ENCODE measurements around the gene MAP1LC3B2. TPM values are rescaled to one million over a fixed set of nuclear protein-coding genes. Genes with fewer than 3 reads are reported as not detected.
A peak's percentile ranks its signal among the peaks of the same experiment; 100 is the strongest.

The MAP1LC3B2 gene
- total RNA-seq, 2 donors from 2014 or later: not detected

DNA sequence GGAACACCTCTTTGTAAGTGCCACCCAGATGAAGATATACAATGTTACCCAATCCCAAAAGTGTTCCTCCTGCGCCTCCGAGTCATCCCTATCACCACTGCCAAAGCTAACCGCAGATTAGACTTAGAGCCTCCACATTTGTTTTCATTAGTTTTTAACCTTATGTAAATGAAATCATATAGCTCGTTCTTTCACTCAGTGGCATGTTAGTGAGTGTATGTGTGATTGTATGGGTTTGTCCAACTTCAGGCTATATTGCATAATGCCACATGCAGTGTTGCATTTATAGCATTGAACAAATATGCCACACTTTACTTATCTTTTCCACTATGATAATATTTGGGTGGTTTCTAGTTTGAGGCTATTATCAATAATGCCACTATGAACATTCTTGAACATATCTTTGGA lies 18.0 kb downstream of the MAP1LC3B2 start:
- no peak overlapping the region for H3K27ac ChIP-seq
- H3K4me3 ChIP-seq: no peak overlapping the region
- H3K36me3 ChIP-seq (replicated peaks in 1 of 2; ENCODE audit: insufficient read depth in 1 of 2, low read depth in 2 of 2): no peaks in the 10 kb centered on the region
- intact Hi-C loops (cut with DNase I): no loop called here
- no peaks in the 10 kb centered on the region for H3K4me1 ChIP-seq
- no peak for ATAC-seq
- H3K9me3 ChIP-seq: no peaks in the 10 kb centered on the region
- DNase-seq: no peak
- H3K27me3 ChIP-seq: no peaks in the 10 kb centered on the region
- 84 to 90% methylated on average over 4 of the region's 4 CpGs for WGBS, 2 donors
- TF ChIP-seq, protein P1, sequence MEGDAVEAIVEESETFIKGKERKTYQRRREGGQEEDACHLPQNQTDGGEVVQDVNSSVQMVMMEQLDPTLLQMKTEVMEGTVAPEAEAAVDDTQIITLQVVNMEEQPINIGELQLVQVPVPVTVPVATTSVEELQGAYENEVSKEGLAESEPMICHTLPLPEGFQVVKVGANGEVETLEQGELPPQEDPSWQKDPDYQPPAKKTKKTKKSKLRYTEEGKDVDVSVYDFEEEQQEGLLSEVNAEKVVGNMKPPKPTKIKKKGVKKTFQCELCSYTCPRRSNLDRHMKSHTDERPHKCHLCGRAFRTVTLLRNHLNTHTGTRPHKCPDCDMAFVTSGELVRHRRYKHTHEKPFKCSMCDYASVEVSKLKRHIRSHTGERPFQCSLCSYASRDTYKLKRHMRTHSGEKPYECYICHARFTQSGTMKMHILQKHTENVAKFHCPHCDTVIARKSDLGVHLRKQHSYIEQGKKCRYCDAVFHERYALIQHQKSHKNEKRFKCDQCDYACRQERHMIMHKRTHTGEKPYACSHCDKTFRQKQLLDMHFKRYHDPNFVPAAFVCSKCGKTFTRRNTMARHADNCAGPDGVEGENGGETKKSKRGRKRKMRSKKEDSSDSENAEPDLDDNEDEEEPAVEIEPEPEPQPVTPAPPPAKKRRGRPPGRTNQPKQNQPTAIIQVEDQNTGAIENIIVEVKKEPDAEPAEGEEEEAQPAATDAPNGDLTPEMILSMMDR (IDR thresholded peaks at IDR 0.05): no peak
- no peak for TF ChIP-seq POLR2A (IDR thresholded peaks at IDR 0.05)

DNA sequence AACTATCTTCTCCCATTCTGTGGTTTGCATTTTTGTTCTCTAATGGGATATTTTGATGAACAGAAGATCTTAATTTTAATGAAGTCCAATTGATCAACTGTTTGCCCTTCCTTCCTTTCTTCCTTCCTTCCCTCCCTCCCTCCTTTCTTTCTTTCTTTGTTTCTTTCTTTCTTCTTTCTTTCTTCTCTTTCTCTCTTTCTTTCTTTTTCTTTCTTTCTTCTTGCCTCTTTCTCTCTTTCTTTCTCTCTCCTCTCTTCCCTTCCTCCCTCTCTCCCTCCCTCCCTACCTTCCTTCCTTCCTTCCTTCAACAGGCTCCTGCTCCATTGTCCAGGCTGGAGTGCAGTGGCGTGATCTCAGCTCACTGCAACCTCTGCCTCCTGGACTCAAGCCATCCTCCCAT lies 18.9 kb downstream of the MAP1LC3B2 start:
- DNase-seq: no peak
- Histone ChIP-seq H3K9me3 (no peaks in the 10 kb centered on the region), H3K36me3 (replicated peaks in 1 of 2; ENCODE audit: insufficient read depth in 1 of 2, low read depth in 2 of 2) (no peaks in the 10 kb centered on the region), H3K27ac (no peak overlapping the region), H3K27me3 (no peaks in the 10 kb centered on the region), H3K4me3 (no peak overlapping the region), H3K4me1 (no peaks in the 10 kb centered on the region)
- intact Hi-C loops (cut with DNase I): no loop called here
- no peak for TF ChIP-seq POLR2A (IDR thresholded peaks at IDR 0.05)
- 93 to 100% methylated on average over 1 of the region's 1 CpG for WGBS, 2 donors
- ATAC-seq: no peak

DNA sequence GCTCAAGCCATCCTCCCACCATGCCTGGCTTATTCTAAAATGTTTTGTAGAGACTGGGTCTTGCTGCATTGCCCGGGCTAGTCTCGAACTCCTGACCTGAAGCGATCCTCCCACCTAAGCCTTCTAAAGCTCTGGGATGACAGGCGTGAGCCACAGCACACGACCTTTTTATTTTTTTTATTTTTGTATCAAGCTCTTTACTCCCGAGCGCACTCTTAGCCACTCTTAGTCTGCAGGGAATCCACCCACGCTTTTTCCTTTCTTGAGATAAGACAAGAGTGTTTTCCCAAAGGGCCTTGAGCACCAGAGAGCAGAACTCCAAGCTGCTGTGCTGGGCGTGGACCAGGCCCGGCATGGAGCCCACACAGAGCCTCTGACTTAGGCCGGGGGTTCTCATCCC lies 23.4 kb downstream of the MAP1LC3B2 start:
- Histone ChIP-seq H3K27ac (no peak overlapping the region), H3K4me1 (no peaks in the 10 kb centered on the region), H3K9me3 (no peaks in the 10 kb centered on the region), H3K27me3 (no peaks in the 10 kb centered on the region), H3K36me3 (replicated peaks in 1 of 2; ENCODE audit: insufficient read depth in 1 of 2, low read depth in 2 of 2) (no peaks in the 10 kb centered on the region), H3K4me3 (no peak overlapping the region)
- WGBS, 2 donors: 52 to 61% methylated on average over 11 of the region's 11 CpGs
- DNase-seq (peak in 1 of 4 donors; percentile 37), ATAC-seq (peak; percentile 48)
- intact Hi-C loops (cut with DNase I): no loop called here
- TF ChIP-seq, protein P1 (IDR thresholded peaks at IDR 0.05): no peak
- TF ChIP-seq POLR2A (IDR thresholded peaks at IDR 0.05): no peak

DNA sequence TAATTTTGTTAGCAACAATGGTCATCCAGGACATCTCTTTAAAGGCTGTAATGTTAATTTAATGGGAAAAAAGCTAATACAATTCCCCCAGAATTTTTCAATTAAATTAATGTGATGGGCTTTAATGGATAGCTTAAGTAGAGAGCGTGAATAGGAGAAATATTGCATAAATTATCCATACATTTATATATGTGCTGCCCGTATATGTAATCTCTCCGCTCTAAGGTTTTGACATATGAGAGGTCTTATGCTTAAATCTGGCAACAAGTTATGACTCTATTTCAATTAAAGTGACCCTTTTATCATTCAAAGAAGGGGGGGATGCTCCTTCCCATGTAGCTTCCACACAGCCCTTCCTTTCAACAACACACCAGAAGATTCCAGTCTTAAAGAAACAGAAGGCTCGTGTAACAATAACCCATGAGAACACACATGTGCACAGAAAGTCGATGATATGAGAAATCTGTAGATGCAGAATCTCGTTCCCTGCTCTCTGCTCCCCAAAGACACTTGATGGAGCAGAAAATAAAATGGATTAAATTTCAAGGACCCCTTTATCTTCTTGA lies 24.0 kb downstream of the MAP1LC3B2 start:
- no peak for ATAC-seq
- TF ChIP-seq POLR2A (IDR thresholded peaks at IDR 0.05): no peak
- TF ChIP-seq, protein P1 (IDR thresholded peaks at IDR 0.05): no peak
- WGBS, 2 donors: 68 to 76% methylated on average over 6 of the region's 6 CpGs
- H3K27me3 ChIP-seq: no peaks in the 10 kb centered on the region
- no peaks in the 10 kb centered on the region for H3K36me3 ChIP-seq (replicated peaks in 1 of 2; ENCODE audit: insufficient read depth in 1 of 2, low read depth in 2 of 2)
- no peaks in the 10 kb centered on the region for H3K4me1 ChIP-seq
- H3K9me3 ChIP-seq: no peaks in the 10 kb centered on the region
- no peak for DNase-seq
- no peak overlapping the region for H3K27ac ChIP-seq
- intact Hi-C loops (cut with DNase I): no loop called here
- H3K4me3 ChIP-seq: no peak overlapping the region

DNA sequence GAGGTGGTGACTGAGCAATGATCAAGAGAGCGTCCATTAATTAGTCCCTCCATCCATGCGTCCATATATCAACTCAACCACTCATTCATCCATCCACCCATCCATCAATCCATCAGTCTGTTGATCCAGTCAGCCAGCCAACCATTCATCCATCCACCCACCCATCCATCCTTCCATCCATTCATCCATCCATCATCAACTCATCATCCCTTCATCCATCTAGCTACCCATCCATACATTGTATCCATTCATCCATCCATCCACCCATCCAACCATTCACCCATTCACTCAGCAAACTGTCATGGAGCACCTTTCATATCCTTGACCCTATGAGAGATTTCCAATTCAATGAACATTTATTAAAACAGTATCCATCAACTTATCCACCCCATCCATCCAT lies 28.1 kb downstream of the MAP1LC3B2 start:
- no peaks in the 10 kb centered on the region for H3K36me3 ChIP-seq (replicated peaks in 1 of 2; ENCODE audit: insufficient read depth in 1 of 2, low read depth in 2 of 2)
- WGBS, 2 donors: 64 to 69% methylated on average over 2 of the region's 2 CpGs
- no peak overlapping the region for H3K27ac ChIP-seq
- no peaks in the 10 kb centered on the region for H3K27me3 ChIP-seq
- H3K4me3 ChIP-seq: no peak overlapping the region
- ATAC-seq: no peak
- DNase-seq: no peak
- no peak for TF ChIP-seq POLR2A (IDR thresholded peaks at IDR 0.05)
- TF ChIP-seq, protein P1 (IDR thresholded peaks at IDR 0.05): no peak
- H3K4me1 ChIP-seq: peaks cover 8% of the 10 kb centered on the region
- H3K9me3 ChIP-seq: no peaks in the 10 kb centered on the region
- intact Hi-C loops (cut with DNase I): no loop called here
